Fibroblast of the aortic adventitia (primary cell): ENCODE results near the gene AAK1. TPM values are rescaled to one million over a fixed set of nuclear protein-coding genes. Genes with fewer than 3 reads are reported as not detected.

Experiments used
- DNase-seq: peaks from one replicate; pipeline ENCODE4 v3.0.0-alpha.2; 2010; ENCODE audit warnings: low read depth
- H3K4me3 ChIP-seq: 2 replicates; pipeline ENCODE4 v1.5.1; 2011; ENCODE audit warnings: low read depth, mild to moderate bottlenecking, control low read depth, low read length, moderate library complexity
- total RNA-seq: library from RNA; depleted of rRNA; stranded (reverse); fragments of >200 nt; gene quantifications from 2 replicates; pipeline ENCODE4 v1.2.3, GENCODE V29; 2012; ENCODE audit warnings: low replicate concordance
- TF ChIP-seq, protein P1 (sequence below): IDR thresholded peaks from 2 replicates; pipeline ENCODE4 v1.5.1; 2011; ENCODE audit warnings: mild to moderate bottlenecking, low read length, control low read depth, inconsistent platforms; ENCODE audit not compliant: insufficient read depth

AAK1 gene
- total RNA-seq, 1 donor, result 82.6 TPM

DNA sequence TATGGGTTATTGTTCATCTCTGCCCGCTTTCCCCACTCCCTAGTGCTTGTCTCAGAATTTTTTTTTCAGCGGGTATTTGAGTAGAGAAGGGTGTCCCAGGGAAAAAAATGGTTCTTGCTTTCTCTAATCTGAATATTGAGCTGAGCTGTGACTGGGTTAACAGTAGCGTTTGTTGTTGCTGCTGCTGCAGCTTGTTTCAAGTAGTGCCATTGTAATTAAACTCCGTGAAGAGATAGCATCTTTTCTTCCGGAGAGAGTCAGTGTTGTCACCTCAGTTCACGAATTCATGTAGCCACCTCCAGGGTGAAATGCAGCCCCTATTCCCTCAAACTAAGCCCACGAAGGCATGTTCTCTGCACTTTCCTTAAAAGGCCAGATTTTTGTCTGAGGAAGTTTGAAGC is 1.5 kb upstream of the AAK1 start:
- TF ChIP-seq, protein P1, sequence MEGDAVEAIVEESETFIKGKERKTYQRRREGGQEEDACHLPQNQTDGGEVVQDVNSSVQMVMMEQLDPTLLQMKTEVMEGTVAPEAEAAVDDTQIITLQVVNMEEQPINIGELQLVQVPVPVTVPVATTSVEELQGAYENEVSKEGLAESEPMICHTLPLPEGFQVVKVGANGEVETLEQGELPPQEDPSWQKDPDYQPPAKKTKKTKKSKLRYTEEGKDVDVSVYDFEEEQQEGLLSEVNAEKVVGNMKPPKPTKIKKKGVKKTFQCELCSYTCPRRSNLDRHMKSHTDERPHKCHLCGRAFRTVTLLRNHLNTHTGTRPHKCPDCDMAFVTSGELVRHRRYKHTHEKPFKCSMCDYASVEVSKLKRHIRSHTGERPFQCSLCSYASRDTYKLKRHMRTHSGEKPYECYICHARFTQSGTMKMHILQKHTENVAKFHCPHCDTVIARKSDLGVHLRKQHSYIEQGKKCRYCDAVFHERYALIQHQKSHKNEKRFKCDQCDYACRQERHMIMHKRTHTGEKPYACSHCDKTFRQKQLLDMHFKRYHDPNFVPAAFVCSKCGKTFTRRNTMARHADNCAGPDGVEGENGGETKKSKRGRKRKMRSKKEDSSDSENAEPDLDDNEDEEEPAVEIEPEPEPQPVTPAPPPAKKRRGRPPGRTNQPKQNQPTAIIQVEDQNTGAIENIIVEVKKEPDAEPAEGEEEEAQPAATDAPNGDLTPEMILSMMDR, result no peak
- DNase-seq, result no peak
- peak overlapping the region; percentile 93 for H3K4me3 ChIP-seq

DNA sequence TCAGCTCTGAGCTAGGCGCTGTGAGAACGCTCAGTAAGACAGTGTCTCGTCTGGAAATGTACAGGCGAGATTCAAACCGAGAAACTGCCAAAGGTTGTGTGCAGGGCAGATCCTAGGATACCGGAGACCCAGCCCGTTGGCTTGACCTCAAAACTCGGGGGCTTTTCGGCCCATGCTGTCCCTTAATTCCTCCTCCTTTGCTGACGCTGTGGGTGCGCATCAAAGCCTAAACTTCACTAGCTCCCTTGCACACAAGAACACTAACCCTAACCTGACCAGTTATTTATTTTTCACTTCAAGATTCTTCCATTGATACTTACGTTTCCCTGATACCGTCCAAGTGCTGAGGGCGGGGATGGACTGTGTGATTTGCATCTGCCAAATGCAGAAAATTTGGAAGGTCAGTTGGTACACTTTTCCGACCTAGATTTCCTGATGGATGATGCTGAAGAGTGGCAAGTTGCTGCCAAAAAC is 1.0 kb upstream of the AAK1 start:
- H3K4me3 ChIP-seq, result peak overlapping the region; percentile 93
- DNase-seq, result no peak
- TF ChIP-seq, protein P1, result no peak

DNA sequence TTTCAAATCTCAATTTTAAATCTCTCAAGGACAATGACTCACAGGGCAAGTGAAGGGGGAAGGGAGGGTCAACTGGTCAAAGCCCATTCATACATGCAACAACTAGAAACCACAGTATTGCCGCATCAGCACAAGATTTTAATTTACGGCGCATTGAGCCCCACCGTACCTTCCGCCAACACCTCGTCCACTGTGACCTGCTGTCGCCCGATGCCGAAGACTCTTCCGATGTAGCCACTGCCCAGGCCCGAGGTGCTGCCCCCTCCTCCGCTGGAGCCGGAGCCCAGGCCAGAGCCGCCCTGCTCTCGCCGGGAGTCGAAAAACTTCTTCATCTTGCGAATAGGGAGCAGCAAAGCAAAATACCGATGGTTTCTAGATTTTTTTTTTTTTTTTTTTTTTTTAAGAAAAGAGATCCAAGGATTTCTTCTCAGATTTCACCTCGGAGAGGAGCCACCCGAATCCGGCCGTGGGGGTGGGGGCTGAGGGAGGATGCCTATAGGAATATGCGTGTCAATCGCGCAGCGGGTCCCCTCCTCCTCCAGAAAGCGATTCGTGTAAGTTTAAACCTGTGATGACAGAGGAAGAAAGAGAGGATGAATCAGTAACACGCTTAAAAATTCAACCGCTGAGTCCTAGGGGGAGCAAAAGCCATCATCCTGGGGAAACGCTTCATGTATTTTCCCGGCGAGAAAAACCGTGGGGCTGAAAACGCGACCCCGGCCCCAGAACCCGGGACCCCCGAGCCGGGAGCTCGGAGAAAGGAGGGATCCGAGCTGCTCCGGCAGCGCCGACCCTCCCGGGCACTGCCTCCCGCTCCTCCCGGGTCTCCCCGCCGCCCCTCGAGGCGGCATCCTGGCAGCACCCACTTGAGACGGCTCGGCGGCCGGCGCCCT is 584 bp downstream of the AAK1 start:
- H3K4me3 ChIP-seq, result peak overlapping the region; percentile 93
- TF ChIP-seq, protein P1, result no peak
- DNase-seq, result peak; percentile 83

DNA sequence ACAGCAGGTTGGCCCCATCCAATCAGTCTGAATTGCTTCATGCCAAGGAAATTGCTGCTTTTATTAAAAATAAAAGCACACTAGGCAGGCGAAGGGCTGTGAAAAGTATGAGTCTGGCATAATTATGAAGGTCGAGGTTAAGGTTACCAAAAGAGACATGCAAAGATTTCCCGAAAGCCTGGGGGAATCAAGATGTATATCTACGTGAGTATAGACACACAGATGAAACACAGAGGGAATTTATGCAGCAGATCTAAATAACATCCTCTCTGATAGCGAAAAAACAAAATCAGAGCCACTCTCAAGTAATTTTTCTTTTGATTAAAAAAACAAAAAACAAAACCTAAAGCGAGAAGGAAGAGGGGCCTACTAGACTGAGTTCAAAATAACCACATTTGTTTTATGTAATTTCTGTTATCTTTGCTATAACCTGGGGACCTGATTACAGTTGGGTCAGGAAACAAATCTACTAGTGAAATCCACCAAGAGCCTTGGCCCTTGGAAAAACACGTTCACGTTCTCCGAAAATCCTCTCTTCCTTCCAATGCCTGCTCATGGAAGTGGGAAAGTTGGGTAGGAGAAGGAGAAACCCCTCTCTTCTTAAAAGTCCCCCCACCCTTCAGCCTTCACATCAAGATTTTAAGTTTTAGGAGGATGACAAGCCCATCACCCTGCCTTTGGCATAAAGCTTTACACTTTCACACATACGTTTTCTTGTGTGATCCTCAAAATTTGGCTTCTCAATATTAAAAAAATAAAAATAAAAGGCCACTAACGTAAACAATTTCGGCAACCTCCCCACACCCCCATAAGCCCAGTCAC is 1.4 kb downstream of the AAK1 start:
- H3K4me3 ChIP-seq, result peak overlapping the region; percentile 93
- peak; percentile 23 for DNase-seq
- TF ChIP-seq, protein P1, result no peak

DNA sequence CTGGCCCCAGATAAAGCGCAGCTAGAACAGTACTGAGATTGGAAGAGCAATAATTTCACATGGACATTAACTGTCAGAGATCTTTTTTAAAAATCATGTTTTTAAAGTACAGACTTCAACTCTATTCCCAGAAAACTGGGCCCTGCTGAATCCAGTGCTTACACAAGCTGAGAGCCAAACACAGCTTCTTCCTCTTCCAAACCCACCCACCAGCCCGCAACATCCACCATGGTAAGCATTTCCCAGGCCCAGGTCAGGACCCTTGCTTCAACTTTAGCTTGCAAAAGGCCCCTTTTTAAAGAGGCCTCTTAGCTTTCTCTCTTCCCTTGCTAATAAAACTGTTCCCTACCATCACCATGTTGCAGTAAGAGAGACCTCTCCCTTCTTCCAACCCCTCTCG is 2.1 kb downstream of the AAK1 start:
- no peak for DNase-seq
- TF ChIP-seq, protein P1, result no peak
- H3K4me3 ChIP-seq, result peak overlapping the region; percentile 93

DNA sequence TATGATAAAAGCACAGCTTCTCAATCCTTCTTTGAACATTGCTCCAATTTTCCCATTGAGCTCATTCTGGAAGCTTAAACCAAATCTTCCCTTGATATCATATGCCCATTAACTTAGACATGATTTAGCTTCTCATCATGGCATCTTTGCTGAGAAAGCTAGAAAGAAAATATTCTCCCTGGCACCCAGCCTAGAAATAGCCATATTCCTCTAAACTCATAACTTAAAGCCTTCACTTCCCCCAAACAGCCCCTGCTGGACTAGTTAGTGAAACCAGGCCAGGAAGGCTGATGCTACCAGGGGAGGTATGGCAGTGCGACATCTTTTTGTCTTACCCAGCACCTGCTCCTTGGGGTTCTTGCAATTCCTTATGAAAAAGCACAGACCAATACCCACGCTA is 4.3 kb downstream of the AAK1 start:
- TF ChIP-seq, protein P1, result no peak
- no peak for DNase-seq
- no peak overlapping the region for H3K4me3 ChIP-seq
